Tibial nerve (tissue), 4 donors: ENCODE measurements around the gene AMOTL1. TPM values are rescaled to one million over a fixed set of nuclear protein-coding genes. Genes with fewer than 3 reads are reported as not detected.

Experiments used
- DNase-seq, 2 donors: peaks; one replicate each; pipeline ENCODE4 v3.0.0-alpha.2; 2019; ENCODE audit warnings: low spot score in 2 of 2
- H3K27ac ChIP-seq, 4 donors: fragments of 200-600 bp; sonication (generic) in 3 of 4; one replicate each; pipeline ENCODE4 v1.5.1; 2017 to 2019; ENCODE audit warnings: mild to moderate bottlenecking in 1 of 4
- H3K27me3 ChIP-seq, 2 donors: fragments of 200-600 bp; sonication (generic) in 1 of 2; one replicate each; pipeline versions ENCODE4 v1.5.1 to v1.6.0; 2017 to 2019
- H3K36me3 ChIP-seq, 3 donors: fragments of 200-600 bp; sonication (generic); one replicate each; pipeline ENCODE4 v1.5.1; 2018 to 2019
- H3K4me1 ChIP-seq, 4 donors: fragments of 200-600 bp; sonication (generic) in 3 of 4; one replicate each; pipeline ENCODE4 v1.5.1; 2017 to 2019
- H3K4me3 ChIP-seq, 4 donors: fragments of 200-600 bp; sonication (generic) in 3 of 4; one replicate each; pipeline ENCODE4 v1.5.1; 2017 to 2019; ENCODE audit warnings: mild to moderate bottlenecking in 1 of 4, moderate library complexity in 1 of 4
- H3K9me3 ChIP-seq, 4 donors: fragments of 200-600 bp; sonication (generic) in 3 of 4; one replicate each; pipeline ENCODE4 v1.5.1; 2017 to 2019
- CTCF ChIP-seq, 5 experiments: fragments of 200-600 bp in 3 of 5; fragments of 450-650 bp in 2 of 5; sonication (generic) in 3 of 5; IDR thresholded peaks; one replicate each; pipeline ENCODE4 v1.5.1; 2016 to 2019; ENCODE audit warnings: antibody characterized with exemption in 5 of 5, mild to moderate bottlenecking in 3 of 5, moderate library complexity in 2 of 5
- EP300 ChIP-seq, 2 donors: sonication (generic); formaldehyde crosslinking; IDR thresholded peaks; one replicate each; pipeline ENCODE4 v1.6.1; 2017; ENCODE audit warnings: antibody characterized with exemption in 2 of 2, mild to moderate bottlenecking in 1 of 2
- POLR2A ChIP-seq, 2 donors: fragments of 450-650 bp; IDR thresholded peaks; one replicate each; pipeline ENCODE4 v1.6.1; 2017; ENCODE audit warnings: antibody characterized with exemption in 2 of 2, mild to moderate bottlenecking in 2 of 2, moderate library complexity in 2 of 2
- WGBS, 2 donors: methylation state at CpG; one replicate each; pipeline ENCODE4 v1.1.5; 2018; 5-methylcytosine and 5-hydroxymethylcytosine counted together
- total RNA-seq, 4 donors: library from RNA; depleted of rRNA; stranded (reverse); fragments of >200 nt; gene quantifications; one replicate each; pipeline ENCODE4 v1.1.0, GENCODE V29; 2016

The AMOTL1 gene
- total RNA-seq, 4 donors from 2014 or later = 46.5 to 58.0 (median 51.9) TPM

GRCh38 chr11:94832604-94833235, 64.6 kb downstream of the AMOTL1 start:
- 83 to 86% methylated on average over 4 of the region's 4 CpGs for WGBS, 2 donors
- Histone ChIP-seq H3K27ac (peak overlapping the region in 1 of 4 donors; percentile 52), H3K9me3 (no peaks in the 10 kb centered on the region), H3K36me3 (peaks cover 0 to 52% (median 0%) of the 10 kb centered on the region in 3 donors), H3K4me3 (no peak overlapping the region), H3K4me1 (peaks cover 0 to 50% (median 11%) of the 10 kb centered on the region in 4 donors), H3K27me3 (no peaks in the 10 kb centered on the region)
- TF ChIP-seq EP300 (IDR thresholded peaks at IDR 0.05) (no peak), POLR2A (IDR thresholded peaks at IDR 0.05) (no peak)
- no peak for DNase-seq

GRCh38 chr11:94834911-94835593, 66.9 kb downstream of the AMOTL1 start:
- no peak for TF ChIP-seq CTCF (IDR thresholded peaks at IDR 0.05)
- TF ChIP-seq EP300 (IDR thresholded peaks at IDR 0.05) = no peak
- TF ChIP-seq POLR2A (IDR thresholded peaks at IDR 0.05) = no peak
- 56 to 66% methylated on average over 4 of the region's 4 CpGs for WGBS, 2 donors
- H3K4me1 ChIP-seq = peaks cover 0 to 72% (median 21%) of the 10 kb centered on the region in 4 donors

DNA sequence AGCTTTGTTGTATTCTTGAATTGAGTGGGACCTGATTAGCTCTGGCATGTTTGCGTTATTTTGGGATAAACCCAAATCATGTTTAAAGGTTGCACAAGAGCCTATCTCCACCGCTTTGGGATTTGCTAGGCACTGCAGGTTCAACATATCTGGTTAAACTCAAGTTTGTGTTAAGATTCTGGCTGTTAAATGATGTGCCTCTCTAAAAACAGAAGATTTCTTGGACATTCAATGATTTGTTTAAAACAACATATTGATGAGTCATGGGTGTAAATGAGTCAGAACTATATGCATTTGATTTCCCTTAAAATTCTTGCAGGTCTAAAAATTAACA, 67.4 kb downstream of the AMOTL1 start:
- TF ChIP-seq EP300 (IDR thresholded peaks at IDR 0.05) = no peak
- no peak for TF ChIP-seq POLR2A (IDR thresholded peaks at IDR 0.05)
- TF ChIP-seq CTCF (IDR thresholded peaks at IDR 0.05) = no peak
- Histone ChIP-seq H3K36me3 (peaks cover 0 to 23% (median 0%) of the 10 kb centered on the region in 3 donors), H3K9me3 (no peaks in the 10 kb centered on the region), H3K27ac (peak overlapping the region in 1 of 4 donors; percentile 38), H3K27me3 (no peaks in the 10 kb centered on the region), H3K4me3 (no peak overlapping the region), H3K4me1 (peaks cover 0 to 77% (median 21%) of the 10 kb centered on the region in 4 donors)
- 78 to 82% methylated on average over 2 of the region's 2 CpGs for WGBS, 2 donors
- DNase-seq = no peak

More at GRCh38 chr11:94834911-94835593, 66.9 kb downstream of the AMOTL1 start:
- no peaks in the 10 kb centered on the region for H3K9me3 ChIP-seq
- no peak overlapping the region for H3K4me3 ChIP-seq
- no peaks in the 10 kb centered on the region for H3K27me3 ChIP-seq
- DNase-seq = no peak
- H3K27ac ChIP-seq = peak overlapping the region in 2 of 4 donors; percentile 17 to 38
- H3K36me3 ChIP-seq = peaks cover 0 to 28% (median 0%) of the 10 kb centered on the region in 3 donors

DNA sequence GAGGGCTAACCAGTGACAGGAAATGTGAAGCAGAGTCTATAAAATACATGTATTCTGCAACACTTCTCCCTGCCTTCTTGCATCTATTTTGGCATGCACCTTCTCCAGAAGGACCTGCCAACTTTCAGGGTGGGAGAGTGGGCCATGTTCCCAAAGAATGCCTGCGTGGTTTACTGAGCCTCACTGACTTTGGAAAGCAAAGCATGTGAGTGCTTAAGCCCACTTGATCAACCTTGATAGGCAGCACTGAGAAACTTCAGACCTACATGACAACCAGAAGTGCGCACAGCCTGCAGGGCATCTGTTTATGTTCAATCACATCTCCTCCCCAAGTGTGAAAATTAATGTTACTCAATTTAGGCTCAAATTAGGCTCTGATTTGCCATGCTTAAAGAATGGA, 69.2 kb downstream of the AMOTL1 start:
- no peak overlapping the region for H3K27ac ChIP-seq
- DNase-seq = no peak
- peaks cover 0 to 7% (median 0%) of the 10 kb centered on the region in 3 donors for H3K36me3 ChIP-seq
- H3K9me3 ChIP-seq = no peaks in the 10 kb centered on the region
- no peak overlapping the region for H3K4me3 ChIP-seq
- peaks cover 0 to 78% (median 18%) of the 10 kb centered on the region in 4 donors for H3K4me1 ChIP-seq
- TF ChIP-seq CTCF (IDR thresholded peaks at IDR 0.05) (no peak), POLR2A (IDR thresholded peaks at IDR 0.05) (no peak), EP300 (IDR thresholded peaks at IDR 0.05) (no peak)
- 83 to 90% methylated on average over 2 of the region's 2 CpGs for WGBS, 2 donors
- H3K27me3 ChIP-seq = no peaks in the 10 kb centered on the region

DNA sequence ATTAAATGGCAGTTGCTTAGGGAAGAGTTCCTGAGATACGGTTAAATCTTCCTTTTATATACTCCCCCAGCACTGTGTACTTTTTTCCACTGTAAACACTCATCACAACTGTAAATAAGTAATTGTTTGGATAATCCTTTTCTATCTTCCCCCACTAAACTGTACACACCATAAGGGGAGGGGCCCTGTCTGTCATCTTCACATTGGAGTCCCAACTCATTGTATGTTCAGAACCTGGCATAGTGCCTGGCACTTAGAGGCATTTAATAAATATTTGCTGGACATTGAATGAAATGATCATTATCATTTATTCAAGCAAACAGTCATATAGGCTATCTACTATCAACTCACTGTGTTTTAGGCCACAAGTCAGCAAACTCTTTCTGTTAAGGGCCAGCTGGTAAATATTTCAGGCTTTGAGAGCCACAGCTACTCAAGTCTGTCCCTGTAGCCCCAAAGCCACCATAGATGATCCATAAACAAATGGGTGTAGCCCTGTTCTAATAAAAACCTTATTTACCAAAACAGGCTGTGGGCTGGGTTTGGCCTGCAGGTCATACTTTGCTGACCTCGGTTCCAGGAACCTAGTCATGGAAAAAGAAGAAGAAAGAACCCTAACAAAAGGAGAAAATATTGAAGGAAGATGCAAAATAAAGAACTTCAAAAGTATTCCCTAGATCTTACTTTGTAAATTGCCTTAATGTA, 70.0 kb downstream of the AMOTL1 start:
- no peaks in the 10 kb centered on the region for H3K36me3 ChIP-seq
- no peaks in the 10 kb centered on the region for H3K9me3 ChIP-seq
- WGBS, 2 donors = 80% methylated on average over 2 of the region's 2 CpGs
- H3K4me1 ChIP-seq = peaks cover 0 to 71% (median 18%) of the 10 kb centered on the region in 4 donors
- no peak for DNase-seq
- H3K4me3 ChIP-seq = no peak overlapping the region
- TF ChIP-seq POLR2A (IDR thresholded peaks at IDR 0.05) = no peak
- no peak for TF ChIP-seq EP300 (IDR thresholded peaks at IDR 0.05)
- TF ChIP-seq CTCF (IDR thresholded peaks at IDR 0.05) = no peak
- peak overlapping the region in 2 of 4 donors; percentile 4 to 33 for H3K27ac ChIP-seq
- no peaks in the 10 kb centered on the region for H3K27me3 ChIP-seq
